GM21737 (cell line): Measurements from ENCODE around the gene ALPP.
"Not testable (repeated sequence)": the region's sequence is repeated elsewhere in the genome, so short reads cannot be mapped to it uniquely, and the experiment has no call there.

Source experiments
- ATAC-seq: cut with Tn5 transposase; IDR thresholded peaks from one replicate; pipeline ENCODE4 v1.9.1; 2021; ENCODE audit warnings: mild to moderate bottlenecking, moderate library complexity; ENCODE audit not compliant: unreplicated experiment

ALPP gene

DNA sequence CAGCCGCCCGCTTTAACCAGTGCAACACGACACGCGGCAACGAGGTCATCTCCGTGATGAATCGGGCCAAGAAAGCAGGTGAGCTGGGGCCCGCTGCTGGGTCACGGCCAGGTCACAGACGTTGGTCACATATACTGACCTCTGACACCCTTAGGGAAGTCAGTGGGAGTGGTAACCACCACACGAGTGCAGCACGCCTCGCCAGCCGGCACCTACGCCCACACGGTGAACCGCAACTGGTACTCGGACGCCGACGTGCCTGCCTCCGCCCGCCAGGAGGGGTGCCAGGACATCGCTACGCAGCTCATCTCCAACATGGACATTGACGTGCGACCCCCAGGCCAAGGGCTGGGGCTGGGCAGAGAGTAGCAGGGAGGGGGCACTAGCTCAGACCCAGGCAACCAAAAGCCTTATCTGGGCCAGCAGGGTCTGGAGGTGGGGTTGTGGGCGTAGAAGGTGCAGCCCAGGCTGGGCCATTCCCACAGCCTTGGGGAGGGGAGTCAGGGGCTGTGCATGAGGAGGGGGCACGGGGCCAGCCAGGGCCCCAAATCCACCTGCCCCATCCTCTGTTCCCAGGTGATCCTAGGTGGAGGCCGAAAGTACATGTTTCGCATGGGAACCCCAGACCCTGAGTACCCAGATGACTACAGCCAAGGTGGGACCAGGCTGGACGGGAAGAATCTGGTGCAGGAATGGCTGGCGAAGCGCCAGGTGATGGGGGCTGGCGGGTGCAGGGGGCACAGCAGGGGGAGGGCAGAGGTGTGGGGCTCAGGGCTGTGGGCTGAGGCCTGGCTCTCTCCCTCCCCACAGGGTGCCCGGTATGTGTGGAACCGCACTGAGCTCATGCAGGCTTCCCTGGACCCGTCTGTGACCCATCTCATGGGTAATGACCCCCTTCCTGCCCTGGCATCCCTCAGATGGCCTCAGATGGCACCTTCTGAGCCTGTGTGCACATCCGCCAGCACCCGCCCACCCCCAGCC is 1.3 kb downstream of the ALPP start:
- ATAC-seq = not testable (repeated sequence)

DNA sequence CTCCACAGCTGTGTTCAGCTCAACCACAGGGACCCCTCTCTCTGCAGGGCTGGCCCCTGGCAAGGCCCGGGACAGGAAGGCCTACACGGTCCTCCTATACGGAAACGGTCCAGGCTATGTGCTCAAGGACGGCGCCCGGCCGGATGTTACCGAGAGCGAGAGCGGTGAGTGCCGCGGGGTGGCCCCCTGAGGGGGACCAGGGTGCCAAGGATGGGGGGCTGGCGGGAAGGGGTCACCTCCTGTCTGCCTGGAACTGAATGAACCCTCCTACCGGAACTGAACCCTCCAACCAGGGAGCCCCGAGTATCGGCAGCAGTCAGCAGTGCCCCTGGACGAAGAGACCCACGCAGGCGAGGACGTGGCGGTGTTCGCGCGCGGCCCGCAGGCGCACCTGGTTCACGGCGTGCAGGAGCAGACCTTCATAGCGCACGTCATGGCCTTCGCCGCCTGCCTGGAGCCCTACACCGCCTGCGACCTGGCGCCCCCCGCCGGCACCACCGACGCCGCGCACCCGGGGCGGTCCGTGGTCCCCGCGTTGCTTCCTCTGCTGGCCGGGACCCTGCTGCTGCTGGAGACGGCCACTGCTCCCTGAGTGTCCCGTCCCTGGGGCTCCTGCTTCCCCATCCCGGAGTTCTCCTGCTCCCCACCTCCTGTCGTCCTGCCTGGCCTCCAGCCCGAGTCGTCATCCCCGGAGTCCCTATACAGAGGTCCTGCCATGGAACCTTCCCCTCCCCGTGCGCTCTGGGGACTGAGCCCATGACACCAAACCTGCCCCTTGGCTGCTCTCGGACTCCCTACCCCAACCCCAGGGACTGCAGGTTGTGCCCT is 2.9 kb downstream of the ALPP start:
- not testable (repeated sequence) for ATAC-seq

DNA sequence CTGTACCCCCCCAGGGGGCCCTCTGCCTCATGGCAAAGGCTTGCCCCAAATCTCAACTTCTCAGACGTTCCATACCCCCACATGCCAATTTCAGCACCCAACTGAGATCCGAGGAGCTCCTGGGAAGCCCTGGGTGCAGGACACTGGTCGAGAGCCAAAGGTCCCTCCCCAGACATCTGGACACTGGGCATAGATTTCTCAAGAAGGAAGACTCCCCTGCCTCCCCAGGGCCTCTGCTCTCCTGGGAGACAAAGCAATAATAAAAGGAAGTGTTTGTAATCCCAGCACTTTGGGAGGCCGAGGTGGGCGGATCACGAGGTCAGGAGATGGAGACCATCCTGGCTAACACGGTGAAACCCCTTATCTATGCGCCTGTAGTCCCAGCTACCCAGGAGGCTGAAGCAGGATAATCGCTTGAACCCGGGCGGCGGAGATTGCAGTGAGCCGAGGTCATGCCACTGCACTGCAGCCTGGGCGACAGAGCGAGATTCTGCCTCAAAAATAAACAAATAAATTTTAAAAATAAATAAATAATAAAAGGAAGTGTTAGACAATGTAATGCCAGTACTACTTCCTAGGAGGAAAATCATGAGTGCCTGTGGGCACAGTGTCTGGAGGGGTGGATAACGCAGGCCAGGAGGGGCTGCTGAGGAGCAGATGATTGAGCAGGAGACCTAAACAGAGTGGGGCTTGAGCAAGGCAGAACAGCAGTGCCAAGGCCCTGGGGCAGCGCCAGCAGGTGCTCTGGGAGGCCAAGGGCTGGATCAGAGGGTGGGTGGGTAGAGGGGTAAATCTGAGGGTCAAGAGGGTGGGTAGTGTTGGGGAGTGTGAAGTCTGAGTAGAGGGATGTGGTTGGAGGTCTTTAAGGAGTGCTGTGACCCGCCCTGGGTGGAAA is 4.0 kb downstream of the ALPP start:
- no peak for ATAC-seq

DNA sequence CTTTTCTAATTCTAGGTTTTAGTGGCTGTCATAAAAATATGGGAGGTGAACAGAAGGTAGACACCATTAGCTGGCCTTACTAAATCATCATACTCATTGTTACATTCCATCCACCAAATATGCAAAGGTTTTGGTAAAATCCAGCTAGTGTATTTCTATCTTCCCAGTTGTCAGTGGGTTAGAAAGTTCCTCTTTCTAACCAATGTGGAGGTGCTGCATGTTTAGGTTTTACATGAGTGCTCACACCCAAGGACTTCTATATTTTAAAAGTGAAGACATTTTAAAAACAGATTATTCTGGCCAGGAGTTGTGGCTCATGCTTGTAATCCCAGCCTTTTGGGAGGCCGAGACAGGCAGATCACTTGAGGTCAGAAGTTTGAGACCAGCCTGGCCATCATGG is 5.9 kb downstream of the ALPP start:
- ATAC-seq = no peak

DNA sequence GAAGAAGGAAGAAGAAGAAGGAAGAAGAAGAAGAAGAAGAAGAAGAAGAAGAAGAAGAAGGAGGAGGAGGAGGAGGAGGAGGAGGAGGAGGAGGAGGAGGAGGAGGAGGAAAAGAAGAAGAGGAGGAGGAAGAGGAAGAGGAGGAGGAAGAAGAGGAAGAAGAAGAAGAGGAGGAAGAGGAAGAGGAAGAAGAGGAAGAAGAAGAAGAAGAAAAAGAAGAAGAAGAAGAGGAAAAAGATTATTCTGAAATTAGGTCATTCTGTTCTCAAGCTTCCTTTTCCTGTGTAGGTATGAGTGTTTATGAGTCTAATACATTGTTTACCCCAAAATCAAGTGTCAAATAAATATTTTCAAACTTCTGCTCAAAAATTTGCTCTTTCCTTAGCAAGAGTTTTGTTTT is 6.5 kb downstream of the ALPP start:
- not testable (repeated sequence) for ATAC-seq

DNA sequence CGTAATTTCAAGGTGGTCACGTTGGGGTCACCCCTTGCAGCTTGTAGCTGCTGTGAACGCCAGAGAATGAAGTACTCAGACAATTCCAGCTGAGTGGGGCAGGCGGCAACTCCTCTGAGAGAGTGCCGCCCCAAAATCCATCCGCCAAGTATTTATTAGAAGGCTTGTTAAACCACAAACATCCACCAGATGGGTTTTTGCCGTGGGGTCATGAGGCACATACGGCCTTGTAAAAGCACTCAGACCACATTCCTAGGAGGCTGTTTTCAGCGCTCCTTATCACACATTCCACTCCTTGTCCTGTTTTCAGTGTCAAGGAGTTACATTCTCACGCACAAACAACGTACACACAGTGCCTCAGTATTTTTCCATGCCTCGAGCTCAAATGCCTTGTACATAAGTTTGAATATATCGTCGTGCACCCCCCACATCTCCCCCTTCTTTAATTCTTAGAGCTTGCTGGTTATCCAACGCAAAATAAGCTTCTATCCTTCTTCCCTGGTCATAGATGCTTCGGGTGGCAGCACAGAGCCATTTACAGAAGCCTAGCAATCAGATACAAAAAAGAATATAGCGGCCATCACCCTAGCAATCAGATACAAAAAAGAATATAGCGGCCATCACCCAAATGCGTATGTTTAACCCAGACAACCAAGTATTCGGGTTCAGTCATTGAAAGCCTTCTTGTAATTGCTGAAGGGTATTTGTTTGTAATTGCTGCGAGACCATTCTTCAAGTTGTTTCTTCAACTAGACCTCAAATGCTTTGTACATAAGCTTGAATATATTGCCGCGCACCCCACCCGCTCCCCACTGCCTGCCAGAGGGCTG is 7.3 kb downstream of the ALPP start:
- no peak for ATAC-seq

DNA sequence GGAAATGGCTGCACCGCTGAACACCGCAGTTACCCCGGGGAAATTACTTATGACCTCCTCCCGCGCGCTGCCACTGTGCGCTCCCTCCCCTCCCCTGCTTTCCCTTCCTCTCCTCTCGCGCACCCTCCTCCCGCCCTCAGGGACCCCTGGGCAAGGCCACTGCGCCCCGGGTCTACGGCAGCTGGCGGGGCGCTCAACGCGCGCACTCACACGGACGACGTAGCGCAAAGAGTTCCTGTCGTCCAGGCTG is 7.9 kb downstream of the ALPP start:
- no peak for ATAC-seq

DNA sequence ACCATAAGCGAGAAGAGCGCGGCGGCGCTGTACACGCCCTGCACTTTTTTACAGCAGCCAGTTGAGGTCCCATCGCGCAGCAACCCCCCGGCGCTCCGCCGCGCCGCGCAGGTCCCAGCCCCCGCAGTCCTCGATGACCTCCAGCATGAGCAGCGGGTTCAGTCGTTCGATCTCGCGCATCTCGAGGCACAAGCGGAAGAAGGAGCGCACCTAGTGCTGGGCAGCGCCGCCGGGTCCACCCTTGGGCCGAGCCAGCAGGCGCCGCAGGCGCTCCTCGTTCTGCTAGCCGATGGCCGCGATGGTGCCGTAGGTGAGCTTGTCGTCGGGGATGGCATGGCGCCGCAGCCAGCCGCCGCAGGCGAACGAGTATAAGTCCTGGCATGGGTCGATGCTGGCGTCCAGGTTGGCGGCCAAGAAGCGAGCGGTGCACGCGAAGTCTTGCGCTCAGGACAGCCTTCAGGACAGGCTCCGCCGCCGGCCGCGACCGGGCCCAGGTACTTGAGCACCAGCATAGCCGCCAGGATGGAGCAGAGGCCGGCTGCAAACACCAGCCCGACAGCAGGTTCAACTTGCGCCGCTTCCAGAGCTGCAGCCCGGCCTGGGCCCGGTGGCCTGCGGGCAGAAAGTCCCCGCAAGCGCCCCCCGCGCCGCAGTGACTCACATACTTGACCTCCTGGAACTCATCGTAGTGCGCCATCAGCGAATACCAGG is 8.3 kb downstream of the ALPP start:
- no peak for ATAC-seq

DNA sequence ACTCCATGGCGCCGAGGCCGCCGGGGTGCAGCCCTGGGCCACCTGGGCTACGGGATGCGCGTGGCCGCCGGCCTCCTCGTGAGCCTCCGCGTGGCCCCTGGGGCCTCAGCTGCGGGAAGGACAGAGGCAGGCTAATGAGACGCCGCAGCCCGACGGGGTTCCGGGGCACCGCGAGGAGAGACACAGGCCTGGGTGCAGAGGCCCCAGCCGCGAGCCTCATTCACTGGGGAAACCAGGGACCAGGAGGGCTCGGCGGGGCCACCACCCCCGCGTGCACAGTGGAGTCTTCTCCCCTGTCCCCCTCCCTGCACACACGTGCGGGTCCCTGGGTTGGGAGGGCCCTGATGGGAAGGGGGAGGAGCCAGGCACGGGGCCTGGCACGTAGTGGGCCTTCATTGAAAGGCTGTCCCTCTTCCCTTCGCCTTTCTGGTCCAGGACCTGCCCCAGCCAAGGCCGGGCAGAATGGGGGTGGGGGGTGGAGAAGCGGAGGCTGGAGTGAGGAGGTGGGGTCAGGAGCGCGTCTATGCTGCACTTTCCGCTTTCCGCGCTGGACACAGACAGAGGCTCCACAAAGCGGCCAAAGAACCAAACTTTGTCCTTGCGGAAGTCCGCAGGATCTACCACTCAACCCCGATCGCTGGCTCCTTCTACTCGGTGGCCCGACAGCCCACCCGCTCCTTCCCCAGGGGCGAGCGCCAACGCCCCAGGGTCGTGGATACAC is 9.1 kb downstream of the ALPP start:
- no peak for ATAC-seq

DNA sequence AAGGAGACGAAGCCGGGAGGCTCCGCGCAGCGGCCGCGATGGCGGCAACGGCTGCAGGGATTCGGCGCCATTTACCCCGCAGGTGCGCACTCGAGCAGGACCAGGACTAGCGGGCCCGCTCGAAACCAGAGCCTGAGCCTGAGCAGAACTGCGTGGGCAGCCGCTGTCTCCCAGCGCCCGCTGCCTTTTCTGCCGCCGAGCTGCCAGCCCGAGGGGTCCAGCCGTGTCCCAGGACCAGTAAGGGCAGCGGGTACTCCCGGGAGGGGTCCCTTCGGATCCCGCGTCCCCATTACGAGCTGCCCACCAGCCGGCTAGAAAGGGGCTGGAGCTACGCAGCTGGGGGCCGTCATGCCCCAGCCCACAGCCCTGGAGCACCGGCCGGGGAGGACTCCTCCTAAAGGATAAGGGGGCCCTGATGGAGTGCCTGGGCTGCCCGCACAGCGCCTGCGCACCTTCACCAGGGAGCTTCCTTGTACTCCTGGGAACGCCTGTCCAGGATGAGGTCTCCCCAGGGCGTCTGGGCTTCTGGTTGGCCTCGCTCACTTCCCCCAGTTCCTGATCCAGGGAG is 9.9 kb downstream of the ALPP start:
- ATAC-seq = no peak

DNA sequence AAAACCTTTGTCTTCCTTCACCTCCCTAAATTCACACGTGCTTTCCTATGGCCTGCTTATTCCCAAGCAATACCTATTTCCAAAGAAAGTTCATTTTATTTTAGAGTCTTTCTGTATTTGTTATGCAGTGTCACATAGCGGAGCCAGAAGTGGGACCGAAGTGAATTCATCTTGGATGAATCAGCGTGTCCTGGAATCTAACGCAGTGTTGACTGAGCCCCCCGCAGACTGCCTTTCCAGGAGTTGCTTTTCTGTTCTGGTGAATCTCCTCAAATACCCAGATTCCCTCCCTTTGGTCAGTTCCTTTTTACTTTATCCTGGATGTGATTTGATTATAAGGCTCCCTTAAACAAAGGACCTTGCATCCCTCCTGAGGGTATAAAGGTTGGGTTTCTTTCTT is 10.8 kb downstream of the ALPP start:
- no peak for ATAC-seq

DNA sequence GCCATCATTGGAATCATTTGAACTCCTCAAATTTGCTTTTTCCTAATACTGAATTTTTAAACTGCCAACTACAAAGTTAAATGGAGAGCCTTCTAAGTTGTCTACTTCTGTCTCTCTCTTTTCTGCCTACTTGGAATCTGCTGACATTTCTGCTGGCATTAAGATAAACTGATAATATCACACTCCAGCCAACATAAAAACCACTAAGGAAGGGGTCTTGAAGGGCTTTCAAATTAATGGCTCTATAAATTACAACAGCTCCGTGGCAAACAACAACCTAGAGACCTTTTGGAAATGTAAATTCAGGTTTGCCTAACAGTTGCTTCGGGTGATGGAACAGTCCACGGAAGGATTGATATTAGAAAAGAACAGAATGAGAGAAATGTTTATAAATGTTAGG is 12.1 kb downstream of the ALPP start:
- no peak for ATAC-seq

DNA sequence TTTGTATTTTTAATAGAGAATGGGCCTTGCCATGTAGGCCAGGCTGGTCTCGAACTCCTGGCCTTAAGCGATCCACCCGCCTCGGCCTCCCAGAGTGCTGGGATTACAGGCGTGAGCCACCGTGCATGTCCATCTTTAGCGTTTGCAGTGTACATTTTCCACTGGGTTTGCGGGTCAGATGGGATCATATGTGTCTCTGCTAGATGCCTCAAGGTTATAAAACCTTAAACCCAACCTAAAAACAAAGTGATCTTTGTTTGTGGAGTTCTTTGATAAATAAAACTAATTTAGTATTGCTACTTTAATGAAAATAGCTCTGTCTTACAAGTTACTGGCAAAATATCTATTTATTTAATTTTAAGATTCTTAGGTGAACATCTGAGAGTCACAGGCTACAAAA is 15.0 kb downstream of the ALPP start:
- ATAC-seq = no peak

DNA sequence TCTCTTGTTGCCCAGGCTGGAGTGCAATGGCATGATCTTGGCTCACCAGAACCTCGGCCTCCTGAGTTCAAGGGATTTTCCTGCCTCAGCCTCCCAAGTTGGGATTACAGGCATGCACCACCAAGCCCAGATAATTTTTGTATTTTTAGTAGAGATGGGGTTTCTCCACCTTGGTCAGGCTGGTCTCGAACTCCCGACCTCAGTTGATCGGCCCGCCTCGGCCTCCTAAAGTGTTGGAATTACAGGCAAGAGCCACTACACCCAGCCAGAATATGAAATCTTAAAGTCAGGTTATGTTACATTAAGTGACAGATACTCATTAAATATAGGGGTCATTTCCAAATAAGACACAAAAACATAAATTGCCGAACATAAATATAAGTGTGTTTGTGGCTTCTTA is 15.9 kb downstream of the ALPP start:
- not testable (repeated sequence) for ATAC-seq

DNA sequence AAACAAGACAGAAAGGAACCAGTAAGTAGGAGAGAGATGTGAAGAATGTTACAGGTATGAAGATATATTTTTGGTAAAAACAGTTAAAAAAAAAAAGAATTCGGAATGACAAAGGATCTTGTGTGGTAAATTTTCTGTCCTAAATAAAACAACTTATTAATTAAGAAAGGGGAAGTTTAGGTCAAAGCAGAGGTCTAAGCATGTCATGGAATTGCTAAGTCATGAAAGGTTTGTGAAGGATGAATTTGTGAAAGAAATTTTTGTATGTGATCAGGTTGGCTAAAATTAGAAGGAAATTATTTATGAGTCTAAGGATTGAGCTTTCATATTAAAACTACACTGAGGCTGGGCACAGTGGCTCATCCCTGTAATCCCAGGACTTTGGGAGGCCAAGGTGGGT is 17.0 kb downstream of the ALPP start:
- ATAC-seq = no peak

DNA sequence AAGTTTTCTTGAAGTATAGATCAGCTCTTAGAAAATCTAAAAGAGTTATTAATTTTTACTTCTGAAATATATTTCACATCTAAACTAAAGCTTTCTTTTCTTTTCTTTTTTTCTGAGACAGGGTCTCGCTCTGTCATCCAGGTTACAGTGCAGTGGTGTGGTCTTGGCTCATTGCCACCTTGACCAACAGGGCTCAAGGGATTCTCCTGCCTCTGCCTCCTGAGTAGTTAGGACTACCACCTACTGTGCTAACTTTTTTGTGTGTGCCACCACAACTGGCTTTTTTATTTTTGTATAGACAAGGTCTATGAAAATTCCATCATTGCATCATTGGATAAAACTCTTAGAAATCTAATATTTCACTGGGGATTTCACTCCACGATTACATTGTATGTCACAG is 18.1 kb downstream of the ALPP start:
- ATAC-seq = no peak

DNA sequence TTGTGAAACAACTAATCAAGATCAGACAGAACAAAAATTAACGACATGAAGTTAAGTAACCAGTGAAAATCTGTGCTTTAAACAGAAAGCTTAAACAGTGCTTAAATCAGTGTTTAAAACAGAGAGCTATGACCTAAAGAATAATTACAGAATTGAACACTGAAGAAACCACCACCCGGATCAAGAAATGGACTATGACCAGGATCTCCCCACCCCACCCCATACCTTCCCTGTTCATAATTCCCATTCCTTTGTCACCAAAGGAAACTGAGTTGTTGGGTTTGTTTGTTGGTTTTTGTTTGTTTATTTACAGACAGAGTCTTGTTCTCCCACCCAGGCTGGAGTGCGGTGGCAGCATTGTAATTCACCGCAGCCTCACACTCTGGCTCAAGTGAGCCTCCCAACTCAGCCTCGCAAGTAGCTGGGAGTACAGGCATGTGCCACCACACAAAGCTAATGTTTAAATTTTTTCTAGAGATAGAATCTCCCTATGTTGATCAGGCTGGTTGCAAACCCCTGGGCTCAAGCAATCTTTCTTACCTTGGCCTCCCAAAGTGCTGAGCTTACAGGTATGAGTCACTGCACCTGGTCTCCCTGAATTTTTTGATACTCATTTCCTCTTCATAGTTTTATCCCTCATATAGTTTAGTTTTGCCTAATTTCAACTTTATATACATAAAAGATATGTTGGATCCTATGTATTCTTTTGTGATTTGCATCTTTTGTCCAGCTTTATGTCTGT is 19.9 kb downstream of the ALPP start:
- no peak for ATAC-seq
